GM04504 (cell line): ENCODE results near the gene CTAGE9.
A peak's percentile ranks its signal among the peaks of the same experiment; 100 is the strongest.
"Not testable (repeated sequence)": the region's sequence is repeated elsewhere in the genome, so short reads cannot be mapped to it uniquely, and the experiment has no call there.

ENCODE experiments used
- DNase-seq: peaks from one replicate; pipeline ENCODE4 v3.0.0-alpha.2; 2012; ENCODE audit warnings: low read depth

CTAGE9 gene

GRCh38 chr6:131728296-131728939 is 17.6 kb upstream of the CTAGE9 start:
- peak; percentile 10 for DNase-seq

GRCh38 chr6:131727868-131728267 is 17.1 kb upstream of the CTAGE9 start:
- no peak for DNase-seq

GRCh38 chr6:131727467-131727866 is 16.6 kb upstream of the CTAGE9 start:
- no peak for DNase-seq

GRCh38 chr6:131724114-131724513 is 13.3 kb upstream of the CTAGE9 start:
- DNase-seq: no peak

GRCh38 chr6:131721161-131721560 is 10.3 kb upstream of the CTAGE9 start:
- DNase-seq: no peak

GRCh38 chr6:131717836-131718542 is 7.2 kb upstream of the CTAGE9 start:
- no peak for DNase-seq

GRCh38 chr6:131715567-131715966 is 4.8 kb upstream of the CTAGE9 start:
- not testable (repeated sequence) for DNase-seq

GRCh38 chr6:131703905-131704304 is 6.9 kb downstream of the CTAGE9 start:
- not testable (repeated sequence) for DNase-seq

GRCh38 chr6:131700851-131701250 is 10.0 kb downstream of the CTAGE9 start:
- DNase-seq: not testable (repeated sequence)

GRCh38 chr6:131696956-131697355 is 13.9 kb downstream of the CTAGE9 start:
- no peak for DNase-seq

GRCh38 chr6:131694832-131695426 is 15.9 kb downstream of the CTAGE9 start:
- peak; percentile 40 for DNase-seq

- no peak for DNase-seq
Measured at GRCh38 chr6:131693384-131693783, 17.4 kb downstream of the CTAGE9 start.

GRCh38 chr6:131692589-131692988 is 18.2 kb downstream of the CTAGE9 start:
- no peak for DNase-seq

GRCh38 chr6:131692031-131692430 is 18.8 kb downstream of the CTAGE9 start:
- DNase-seq: no peak

GRCh38 chr6:131688286-131688685 is 22.5 kb downstream of the CTAGE9 start:
- DNase-seq: no peak

- DNase-seq: no peak
Measured at GRCh38 chr6:131687022-131687421, 23.8 kb downstream of the CTAGE9 start.

- DNase-seq: no peak
Measured at GRCh38 chr6:131685266-131685780, 25.5 kb downstream of the CTAGE9 start.

- no peak for DNase-seq
Measured at GRCh38 chr6:131683479-131683878, 27.3 kb downstream of the CTAGE9 start.

- no peak for DNase-seq
Measured at GRCh38 chr6:131682442-131682841, 28.4 kb downstream of the CTAGE9 start.

- DNase-seq: no peak
Measured at GRCh38 chr6:131681585-131681984, 29.2 kb downstream of the CTAGE9 start.

GRCh38 chr6:131680868-131681267 is 29.9 kb downstream of the CTAGE9 start:
- no peak for DNase-seq

- no peak for DNase-seq
Measured at GRCh38 chr6:131678442-131678841, 32.4 kb downstream of the CTAGE9 start.

- DNase-seq: no peak
Measured at GRCh38 chr6:131673184-131673583, 37.6 kb downstream of the CTAGE9 start.
